Thoracic aorta (tissue), 2 donors: Measurements from ENCODE around the gene SEMA4C. TPM values are rescaled to one million over a fixed set of nuclear protein-coding genes. Genes with fewer than 3 reads are reported as not detected.

Experiments
- ATAC-seq: fragments of 150-250 bp; one replicate; pipeline ENCODE4 v1.8.0; 2017; ENCODE audit warnings: low read depth; ENCODE audit not compliant: insufficient number of reproducible peaks, low FRiP score
- DNase-seq: peaks from one replicate; pipeline ENCODE4 v3.0.0-alpha.2; 2020; ENCODE audit warnings: low spot score
- H3K27ac ChIP-seq, 2 donors: fragments of 200-600 bp; sonication (generic); 1 replicate in 1 of 2; 2 replicates in 1 of 2; pipeline ENCODE4 v1.5.1; 2016; ENCODE audit warnings: mild to moderate bottlenecking in 2 of 2, moderate library complexity in 2 of 2
- H3K27me3 ChIP-seq: fragments of 200-600 bp; sonication (generic); replicated peaks from 2 replicates; pipeline ENCODE4 v1.6.0; 2016; ENCODE audit warnings: mild to moderate bottlenecking; ENCODE audit not compliant: insufficient read depth
- H3K36me3 ChIP-seq: fragments of 200-600 bp; sonication (generic); one replicate; pipeline ENCODE4 v1.5.1; 2016
- H3K4me1 ChIP-seq, 2 donors: fragments of 200-600 bp; sonication (generic); 1 replicate in 1 of 2; 2 replicates in 1 of 2; pipeline versions ENCODE4 v1.5.1 to v1.6.0; 2016; ENCODE audit warnings: low read depth in 2 of 2, mild to moderate bottlenecking in 1 of 2; ENCODE audit not compliant: control insufficient read depth in 1 of 2
- H3K4me3 ChIP-seq: fragments of 200-600 bp; sonication (generic); 2 replicates; pipeline ENCODE4 v1.5.1; 2016; ENCODE audit warnings: mild to moderate bottlenecking
- H3K9me3 ChIP-seq: fragments of 200-600 bp; sonication (generic); 2 replicates; pipeline ENCODE4 v1.5.1; 2016
- CTCF ChIP-seq: fragments of 200-600 bp; sonication (generic); IDR thresholded peaks from one replicate; pipeline ENCODE4 v1.5.1; 2019; ENCODE audit warnings: antibody characterized with exemption
- total RNA-seq, 2 donors: library from RNA; depleted of rRNA; stranded (reverse); fragments of >200 nt; gene quantifications; one replicate each; pipeline versions ENCODE4 v1.1.0 to v1.2.3, GENCODE V29; 2016

SEMA4C gene
- total RNA-seq, 2 donors from 2014 or later, result 44.1 to 66.3 TPM

DNA sequence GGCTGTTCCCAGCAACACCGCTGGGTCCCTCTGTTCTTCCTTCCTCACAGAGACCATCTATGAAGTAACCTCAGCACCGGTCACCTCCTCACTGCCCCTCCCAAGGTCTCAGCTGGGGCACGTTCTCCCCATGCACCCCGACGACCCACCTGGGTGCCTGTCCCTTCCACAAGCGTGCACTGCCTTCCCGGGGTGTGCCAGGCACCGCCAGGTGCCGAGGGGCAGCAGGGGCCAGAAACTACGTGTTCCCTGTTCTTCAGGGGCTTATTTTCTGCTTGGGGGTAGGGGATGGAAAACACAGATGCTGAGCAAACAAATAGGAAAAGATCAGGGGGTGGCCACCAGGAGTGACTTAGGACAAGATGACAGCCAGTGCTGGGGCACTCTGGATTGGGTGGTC, 30.4 kb upstream of the SEMA4C start:
- Histone ChIP-seq H3K36me3 (no peaks in the 10 kb centered on the region), H3K27ac (no peak overlapping the region), H3K9me3 (no peaks in the 10 kb centered on the region), H3K27me3 (no peaks in the 10 kb centered on the region), H3K4me3 (no peak overlapping the region), H3K4me1 (peaks cover 15 to 38% of the 10 kb centered on the region in 2 donors)
- TF ChIP-seq CTCF, result no peak
- DNase-seq (no peak), ATAC-seq (no peak)

GRCh38 chr2:96899413-96899741, 29.5 kb upstream of the SEMA4C start:
- ATAC-seq (no peak), DNase-seq (no peak)
- peaks cover 15 to 33% of the 10 kb centered on the region in 2 donors for H3K4me1 ChIP-seq
- H3K4me3 ChIP-seq, result no peak overlapping the region
- no peak for TF ChIP-seq CTCF
- H3K27me3 ChIP-seq, result no peaks in the 10 kb centered on the region
- H3K36me3 ChIP-seq, result no peaks in the 10 kb centered on the region
- peak overlapping the region; percentile 17 to 28 for H3K27ac ChIP-seq
- no peaks in the 10 kb centered on the region for H3K9me3 ChIP-seq

DNA sequence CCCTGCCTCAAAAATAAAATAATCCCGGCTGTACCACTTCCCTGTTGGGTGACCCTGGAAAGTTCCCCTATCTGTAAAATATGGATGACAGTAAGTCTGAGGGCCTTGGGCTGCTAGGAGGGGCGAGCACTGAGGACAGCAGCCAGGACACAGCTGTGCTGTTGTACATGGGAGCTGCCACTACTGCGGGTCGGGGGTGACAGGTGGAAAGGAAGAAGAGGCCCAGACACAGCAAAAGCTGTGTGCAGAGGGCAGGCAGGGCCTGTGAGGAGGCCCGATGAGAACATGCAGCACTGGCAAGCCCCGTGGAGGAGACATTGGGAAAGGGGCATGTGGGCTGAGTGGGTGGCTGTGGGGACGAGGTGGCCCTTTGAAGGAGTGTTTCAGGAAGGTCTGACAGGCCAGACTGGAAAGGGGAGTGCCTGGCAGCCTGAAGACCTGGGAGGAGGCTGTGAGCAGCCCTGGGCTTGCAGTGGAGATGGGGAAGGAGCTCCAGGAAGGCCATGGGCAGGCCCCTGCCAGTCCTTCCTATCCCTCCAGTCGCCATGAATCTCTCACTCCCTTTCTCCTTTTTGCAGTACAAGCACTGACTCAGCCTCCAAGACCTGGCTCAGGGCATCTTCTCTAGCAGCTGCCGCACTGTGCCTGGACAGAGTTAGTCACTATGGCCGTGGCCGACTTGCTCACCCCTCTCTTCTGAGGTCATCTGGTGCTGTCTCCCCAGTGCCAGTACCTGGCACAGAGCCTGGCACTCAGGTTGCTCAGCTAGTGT, 28.9 kb upstream of the SEMA4C start:
- no peak for ATAC-seq
- TF ChIP-seq CTCF, result no peak
- peak; percentile 28 for DNase-seq
- Histone ChIP-seq H3K4me1 (peaks cover 11 to 28% of the 10 kb centered on the region in 2 donors), H3K27me3 (no peaks in the 10 kb centered on the region), H3K4me3 (no peak overlapping the region), H3K36me3 (no peaks in the 10 kb centered on the region), H3K27ac (peak overlapping the region; percentile 17 to 28), H3K9me3 (no peaks in the 10 kb centered on the region)

- H3K27ac ChIP-seq, result no peak overlapping the region
- no peaks in the 10 kb centered on the region for H3K36me3 ChIP-seq
- H3K27me3 ChIP-seq, result no peaks in the 10 kb centered on the region
- peaks cover 6 to 23% of the 10 kb centered on the region in 2 donors for H3K4me1 ChIP-seq
- DNase-seq, result no peak
- no peak for TF ChIP-seq CTCF
- no peak for ATAC-seq
- no peak overlapping the region for H3K4me3 ChIP-seq
- no peaks in the 10 kb centered on the region for H3K9me3 ChIP-seq
These were observed 28.2 kb upstream of the SEMA4C start for GRCh38 chr2:96898135-96898505.

DNA sequence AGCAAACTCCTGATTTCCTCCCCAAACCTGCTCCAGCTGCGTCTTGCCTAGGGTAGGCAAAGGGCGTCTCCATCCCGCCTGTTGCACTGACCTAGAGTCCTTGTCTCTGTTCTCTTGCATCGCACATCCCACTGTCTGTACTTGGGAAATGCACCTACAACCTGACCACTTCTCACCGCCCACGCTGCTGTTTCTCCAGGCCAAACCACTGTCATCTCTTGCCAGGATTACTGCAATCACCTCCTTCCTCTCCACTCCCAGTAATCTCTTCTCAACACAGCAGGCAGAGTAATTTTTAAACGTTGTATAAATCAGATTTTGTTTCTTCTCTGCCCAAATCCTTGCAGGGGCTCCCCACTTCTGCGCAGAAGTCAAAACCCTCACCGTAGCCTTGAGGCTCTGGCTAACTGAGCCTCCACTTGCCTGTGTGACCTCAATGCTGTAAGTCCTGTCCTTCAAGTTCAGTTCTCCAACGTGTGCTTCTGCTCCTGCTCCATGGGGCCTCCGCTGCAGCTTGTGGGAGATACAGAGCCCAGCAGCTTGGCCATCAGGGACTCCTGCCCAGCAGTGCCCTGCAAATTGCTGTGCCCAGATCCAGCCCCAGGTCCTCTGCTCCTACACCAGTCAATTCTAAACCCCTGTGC, 27.7 kb upstream of the SEMA4C start:
- TF ChIP-seq CTCF, result no peak
- no peak for ATAC-seq
- no peaks in the 10 kb centered on the region for H3K36me3 ChIP-seq

More for the DNA sequence above, 27.7 kb upstream of the SEMA4C start:
- no peak overlapping the region for H3K4me3 ChIP-seq
- no peaks in the 10 kb centered on the region for H3K9me3 ChIP-seq
- DNase-seq, result no peak
- H3K4me1 ChIP-seq, result peaks cover 6 to 28% of the 10 kb centered on the region in 2 donors
- no peaks in the 10 kb centered on the region for H3K27me3 ChIP-seq
- no peak overlapping the region for H3K27ac ChIP-seq
